ENCODE data around the gene BORCS5.

DNA sequence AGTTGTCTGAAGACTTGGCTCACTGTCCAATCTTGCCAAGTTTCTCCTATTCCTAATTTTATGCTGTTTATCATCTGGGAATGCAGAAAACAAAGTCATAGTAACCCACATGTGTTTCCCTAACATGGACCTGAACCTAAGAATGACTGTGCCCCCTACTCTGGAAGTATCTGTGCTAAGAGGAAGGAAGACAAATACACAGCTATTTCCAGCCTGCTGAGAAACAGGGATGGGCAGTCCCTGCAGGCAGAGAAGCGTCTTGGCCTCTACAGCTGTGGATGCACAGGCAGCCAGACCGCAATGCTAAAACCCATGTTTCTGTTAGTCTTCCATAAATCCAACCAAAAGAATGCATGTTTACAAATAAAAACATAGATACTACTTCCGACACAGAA is 149.6 kb downstream of the BORCS5 start:
- TF ChIP-seq, protein P1, sequence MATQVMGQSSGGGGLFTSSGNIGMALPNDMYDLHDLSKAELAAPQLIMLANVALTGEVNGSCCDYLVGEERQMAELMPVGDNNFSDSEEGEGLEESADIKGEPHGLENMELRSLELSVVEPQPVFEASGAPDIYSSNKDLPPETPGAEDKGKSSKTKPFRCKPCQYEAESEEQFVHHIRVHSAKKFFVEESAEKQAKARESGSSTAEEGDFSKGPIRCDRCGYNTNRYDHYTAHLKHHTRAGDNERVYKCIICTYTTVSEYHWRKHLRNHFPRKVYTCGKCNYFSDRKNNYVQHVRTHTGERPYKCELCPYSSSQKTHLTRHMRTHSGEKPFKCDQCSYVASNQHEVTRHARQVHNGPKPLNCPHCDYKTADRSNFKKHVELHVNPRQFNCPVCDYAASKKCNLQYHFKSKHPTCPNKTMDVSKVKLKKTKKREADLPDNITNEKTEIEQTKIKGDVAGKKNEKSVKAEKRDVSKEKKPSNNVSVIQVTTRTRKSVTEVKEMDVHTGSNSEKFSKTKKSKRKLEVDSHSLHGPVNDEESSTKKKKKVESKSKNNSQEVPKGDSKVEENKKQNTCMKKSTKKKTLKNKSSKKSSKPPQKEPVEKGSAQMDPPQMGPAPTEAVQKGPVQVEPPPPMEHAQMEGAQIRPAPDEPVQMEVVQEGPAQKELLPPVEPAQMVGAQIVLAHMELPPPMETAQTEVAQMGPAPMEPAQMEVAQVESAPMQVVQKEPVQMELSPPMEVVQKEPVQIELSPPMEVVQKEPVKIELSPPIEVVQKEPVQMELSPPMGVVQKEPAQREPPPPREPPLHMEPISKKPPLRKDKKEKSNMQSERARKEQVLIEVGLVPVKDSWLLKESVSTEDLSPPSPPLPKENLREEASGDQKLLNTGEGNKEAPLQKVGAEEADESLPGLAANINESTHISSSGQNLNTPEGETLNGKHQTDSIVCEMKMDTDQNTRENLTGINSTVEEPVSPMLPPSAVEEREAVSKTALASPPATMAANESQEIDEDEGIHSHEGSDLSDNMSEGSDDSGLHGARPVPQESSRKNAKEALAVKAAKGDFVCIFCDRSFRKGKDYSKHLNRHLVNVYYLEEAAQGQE (IDR thresholded peaks at IDR 0.05; ENCODE audit: insufficient read depth in 1 of 2, low read depth in 2 of 2, low read length in 2 of 2) = peak in 1 of 2 experiments; percentile 59; a peak in 1 of 4 replicates
- TF ChIP-seq POLR2AphosphoS5 (IDR thresholded peaks at IDR 0.05; ENCODE audit: low read depth, low read length) (no peak), SIN3A (IDR thresholded peaks at IDR 0.05; ENCODE audit: borderline replicate concordance, insufficient read depth, low read length) (0 out of 2 replicates have a peak, but pooled peaks have one; percentile 61)

All from PFSK-1 (cell line).